Activated B cell treated with CpG ODN at 0.5 μM for 24 hours (primary cell): ENCODE measurements around the gene LDLR. TPM values are rescaled to one million over a fixed set of nuclear protein-coding genes. Genes with fewer than 3 reads are reported as not detected.
A peak's percentile ranks its signal among the peaks of the same experiment; 100 is the strongest.
"Not testable (repeated sequence)": the region's sequence is repeated elsewhere in the genome, so short reads cannot be mapped to it uniquely, and the experiment has no call there.

ENCODE experiments used
- ATAC-seq: fragments of 200-7000 bp; cut with Tn5 transposase; one replicate; pipeline ENCODE4 v1.10.0; 2021; ENCODE audit warnings: low read depth, mild to moderate bottlenecking, moderate library complexity
- CTCF ChIA-PET: fragments of 350-600 bp; sonication (Branson Sonifier 250); formaldehyde crosslinking; loops from one replicate; lab custom pipeline; 2021; ENCODE audit warnings: antibody characterized with exemption; lab: Charles Lee
- POLR2A ChIA-PET: fragments of 350-600 bp; sonication (Branson Sonifier 250); formaldehyde crosslinking; loops from one replicate; lab custom pipeline; 2021; ENCODE audit warnings: antibody characterized with exemption; lab: Charles Lee
- DNase-seq: peaks from one replicate; pipeline ENCODE4 v3.0.0; 2022
- H3K27ac Mint-ChIP-seq: one replicate; pipeline ENCODE4 v1.8.0; 2020; ENCODE audit warnings: mixed read lengths
- H3K27me3 Mint-ChIP-seq: one replicate; pipeline ENCODE4 v1.8.0; 2021; ENCODE audit warnings: mixed read lengths
- H3K36me3 Mint-ChIP-seq: one replicate; pipeline ENCODE4 v1.8.0; 2021; ENCODE audit warnings: low read depth, mixed read lengths
- H3K4me1 Mint-ChIP-seq: one replicate; pipeline ENCODE4 v1.8.0; 2021; ENCODE audit warnings: mixed read lengths
- H3K4me3 Mint-ChIP-seq: one replicate; pipeline ENCODE4 v1.8.0; 2020; ENCODE audit warnings: mild to moderate bottlenecking, mixed read lengths
- H3K9me3 Mint-ChIP-seq: one replicate; pipeline ENCODE4 v1.8.0; 2020; ENCODE audit warnings: mixed read lengths
- intact Hi-C: fragments of 100-400 bp; cut with micrococcal nuclease; formaldehyde crosslinking; loops from one replicate; pipeline ENCODE4 v1.15.1; 2024
- total RNA-seq: library from RNA; stranded (reverse); gene quantifications from 2 replicates; pipeline ENCODE4 v1.2.3, GENCODE V29; 2022
- TF ChIP-seq, protein P1 (sequence below): fragments of 200-600 bp; IDR thresholded peaks from one replicate; pipeline ENCODE4 v1.8.0; 2022; ENCODE audit warnings: antibody characterized with exemption, mild to moderate bottlenecking

The LDLR gene
- total RNA-seq, 1 donor from 2014 or later: 20.9 TPM

DNA sequence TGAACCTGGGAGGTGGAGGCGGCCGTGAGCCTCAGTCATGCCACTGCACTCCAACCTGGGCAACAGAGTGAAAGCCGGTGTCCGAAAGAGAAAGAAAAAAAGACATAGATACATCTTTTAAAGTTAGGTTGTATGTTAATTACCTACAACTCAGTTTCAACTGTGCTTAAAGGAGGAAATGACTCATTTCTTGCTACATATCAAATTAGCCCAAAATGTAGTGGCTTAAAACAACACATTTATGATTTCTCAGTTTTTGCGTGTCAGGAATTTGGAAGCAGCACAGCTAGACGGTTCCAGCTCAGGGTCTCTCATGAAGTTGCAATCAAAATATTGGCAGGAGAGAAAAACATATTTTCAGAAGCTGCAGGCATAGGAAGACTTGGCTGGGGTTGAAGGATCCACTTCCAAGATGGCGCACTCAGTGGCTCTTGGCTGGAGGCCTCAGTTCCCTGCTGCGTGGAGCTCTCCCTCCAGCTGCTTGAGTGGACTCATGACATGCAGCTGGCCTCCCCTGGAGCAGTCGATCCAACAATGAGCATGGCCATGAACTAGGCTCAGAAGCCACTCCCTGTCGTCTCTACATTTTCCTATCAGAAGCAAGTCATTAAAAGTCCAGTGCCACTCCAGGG is 7.1 kb downstream of the LDLR start:
- ChIA-PET POLR2A (interaction anchor here (0.5 to 2.0 kb wide), 4 partner anchors 11 to 1214 kb away, joined by 3 to 9 read pairs (median 7); partner anchors contain the start of gene TMED1), CTCF (interaction anchor here (1.4 kb wide), 1 partner anchor 29 kb away, joined by 7 read pairs; no protein-coding TSS in a partner anchor)
- Mint-ChIP-seq H3K9me3 (peaks cover 5% of the 10 kb centered on the region), H3K4me3 (peak overlapping the region; percentile 62), H3K4me1 (peaks cover 39% of the 10 kb centered on the region), H3K36me3 (peaks cover 15% of the 10 kb centered on the region), H3K27ac (peak overlapping the region; percentile 75), H3K27me3 (peaks cover 14% of the 10 kb centered on the region)
- TF ChIP-seq, protein P1, sequence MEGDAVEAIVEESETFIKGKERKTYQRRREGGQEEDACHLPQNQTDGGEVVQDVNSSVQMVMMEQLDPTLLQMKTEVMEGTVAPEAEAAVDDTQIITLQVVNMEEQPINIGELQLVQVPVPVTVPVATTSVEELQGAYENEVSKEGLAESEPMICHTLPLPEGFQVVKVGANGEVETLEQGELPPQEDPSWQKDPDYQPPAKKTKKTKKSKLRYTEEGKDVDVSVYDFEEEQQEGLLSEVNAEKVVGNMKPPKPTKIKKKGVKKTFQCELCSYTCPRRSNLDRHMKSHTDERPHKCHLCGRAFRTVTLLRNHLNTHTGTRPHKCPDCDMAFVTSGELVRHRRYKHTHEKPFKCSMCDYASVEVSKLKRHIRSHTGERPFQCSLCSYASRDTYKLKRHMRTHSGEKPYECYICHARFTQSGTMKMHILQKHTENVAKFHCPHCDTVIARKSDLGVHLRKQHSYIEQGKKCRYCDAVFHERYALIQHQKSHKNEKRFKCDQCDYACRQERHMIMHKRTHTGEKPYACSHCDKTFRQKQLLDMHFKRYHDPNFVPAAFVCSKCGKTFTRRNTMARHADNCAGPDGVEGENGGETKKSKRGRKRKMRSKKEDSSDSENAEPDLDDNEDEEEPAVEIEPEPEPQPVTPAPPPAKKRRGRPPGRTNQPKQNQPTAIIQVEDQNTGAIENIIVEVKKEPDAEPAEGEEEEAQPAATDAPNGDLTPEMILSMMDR: no peak
- intact Hi-C loops: loop anchor here (10.0 kb wide), 1 partner anchor 862 kb away; the partner anchor contains the start of gene S1PR2
- peak; percentile 33 for ATAC-seq
- DNase-seq: no peak

DNA sequence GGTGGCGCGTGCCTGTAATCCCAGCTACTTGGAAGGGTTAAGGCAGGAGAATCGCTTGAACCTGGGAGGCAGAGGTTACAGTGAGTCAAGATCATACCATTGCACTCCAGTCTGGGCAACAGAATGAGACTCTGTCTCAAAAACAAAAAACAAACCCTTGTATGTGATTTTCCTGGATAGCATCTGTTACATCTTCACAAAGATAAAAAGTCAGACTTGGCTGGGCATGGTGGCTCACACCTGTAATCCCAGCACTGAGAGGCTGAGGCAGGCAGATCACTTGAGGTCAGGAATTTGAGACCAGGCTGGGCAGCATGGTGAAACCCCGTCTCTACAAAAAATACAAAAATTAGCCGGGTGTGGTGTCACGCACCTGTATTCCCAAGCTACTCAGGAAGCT is 8.1 kb downstream of the LDLR start:
- intact Hi-C loops: loop anchor here (10.0 kb wide), 1 partner anchor 863 kb away; the partner anchor contains the start of gene S1PR2
- H3K4me3 Mint-ChIP-seq, ATAC-seq, H3K9me3 Mint-ChIP-seq, H3K27ac Mint-ChIP-seq, DNase-seq, POLR2A ChIA-PET: not testable (repeated sequence)
- Mint-ChIP-seq H3K27me3 (peaks cover 14% of the 10 kb centered on the region), H3K36me3 (peaks cover 15% of the 10 kb centered on the region), H3K4me1 (peaks cover 35% of the 10 kb centered on the region)
- CTCF ChIA-PET: interaction anchor here (1.4 kb wide), 1 partner anchor 28 kb away, joined by 7 read pairs; no protein-coding TSS in a partner anchor

DNA sequence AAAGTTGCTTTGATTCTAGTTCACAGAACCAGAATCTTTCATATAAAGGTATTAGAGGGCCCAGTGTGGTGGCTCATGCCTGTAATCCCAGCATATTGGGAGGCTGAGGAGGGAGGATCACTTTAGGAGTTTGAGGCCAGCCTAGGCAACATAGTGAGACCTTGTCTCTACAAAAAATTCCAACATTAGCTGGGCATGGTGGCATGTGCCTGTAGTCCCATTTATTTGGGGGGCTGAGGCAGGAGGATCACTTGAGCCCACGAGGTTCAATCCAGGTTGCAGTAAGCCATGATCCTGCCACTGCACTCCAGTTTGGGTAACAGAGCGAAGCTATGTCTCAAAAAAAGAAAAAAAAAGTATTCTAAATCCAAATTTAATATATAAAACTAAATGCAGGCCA is 9.1 kb downstream of the LDLR start:
- H3K27ac Mint-ChIP-seq: no peak overlapping the region
- H3K36me3 Mint-ChIP-seq: peaks cover 15% of the 10 kb centered on the region
- intact Hi-C loops: loop anchor here (10.0 kb wide), 1 partner anchor 864 kb away; the partner anchor contains the start of gene S1PR2

DNA sequence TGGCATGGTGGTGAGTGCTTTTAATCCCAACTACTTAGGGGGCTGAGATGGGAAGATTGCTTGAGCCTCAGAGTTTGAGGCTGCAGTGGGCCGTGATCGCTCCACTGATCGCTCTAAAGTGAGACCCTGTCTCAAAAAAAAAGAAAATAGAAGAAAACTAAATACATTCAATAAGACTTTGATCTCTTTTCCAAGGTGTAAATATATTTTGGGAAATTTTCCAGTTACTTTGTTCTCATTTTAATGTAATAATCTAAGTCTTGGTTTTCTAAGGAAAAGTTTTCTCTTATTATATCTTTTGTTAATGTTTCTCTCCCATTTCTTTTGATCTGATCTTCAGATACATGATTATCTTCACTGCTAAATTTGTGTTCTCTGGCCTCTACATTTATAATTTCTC is 9.6 kb downstream of the LDLR start:
- Mint-ChIP-seq H3K27me3 (peaks cover 16% of the 10 kb centered on the region), H3K4me3 (no peak overlapping the region), H3K36me3 (peaks cover 17% of the 10 kb centered on the region), H3K4me1 (peaks cover 24% of the 10 kb centered on the region), H3K27ac (no peak overlapping the region), H3K9me3 (peaks cover 5% of the 10 kb centered on the region)
- TF ChIP-seq, protein P1: no peak
- ATAC-seq (no peak), DNase-seq (no peak)
- ChIA-PET POLR2A (no interaction called here), CTCF (no interaction called here)
- intact Hi-C loops: loop anchor here (10.0 kb wide), 1 partner anchor 864 kb away; the partner anchor contains the start of gene S1PR2

More for the DNA sequence above, 9.1 kb downstream of the LDLR start:
- Mint-ChIP-seq H3K9me3 (peaks cover 5% of the 10 kb centered on the region), H3K4me1 (peaks cover 26% of the 10 kb centered on the region), H3K27me3 (peaks cover 16% of the 10 kb centered on the region), H3K4me3 (no peak overlapping the region)
- TF ChIP-seq, protein P1: no peak
- CTCF ChIA-PET: no interaction called here
- POLR2A ChIA-PET: no interaction called here
- ATAC-seq: no peak
- no peak for DNase-seq

DNA sequence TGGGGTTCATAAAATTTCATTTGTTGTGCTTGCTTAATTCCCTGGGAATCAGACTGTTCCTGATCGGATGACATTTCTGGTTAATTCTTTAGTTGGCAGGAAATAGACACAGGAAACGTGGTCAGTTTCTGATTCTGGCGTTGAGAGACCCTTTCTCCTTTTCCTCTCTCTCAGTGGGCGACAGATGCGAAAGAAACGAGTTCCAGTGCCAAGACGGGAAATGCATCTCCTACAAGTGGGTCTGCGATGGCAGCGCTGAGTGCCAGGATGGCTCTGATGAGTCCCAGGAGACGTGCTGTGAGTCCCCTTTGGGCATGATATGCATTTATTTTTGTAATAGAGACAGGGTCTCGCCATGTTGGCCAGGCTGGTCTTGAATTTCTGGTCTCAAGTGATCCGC is 10.8 kb downstream of the LDLR start:
- Mint-ChIP-seq H3K27ac (no peak overlapping the region), H3K4me1 (peaks cover 16% of the 10 kb centered on the region), H3K9me3 (peaks cover 5% of the 10 kb centered on the region), H3K27me3 (peaks cover 18% of the 10 kb centered on the region), H3K36me3 (peaks cover 16% of the 10 kb centered on the region), H3K4me3 (no peak overlapping the region)
- ChIA-PET CTCF (no interaction called here), POLR2A (no interaction called here)
- DNase-seq (no peak), ATAC-seq (no peak)
- TF ChIP-seq, protein P1: no peak
- intact Hi-C loops: no loop called here
